Sciatic nerve (tissue), 2 donors: ENCODE data around the gene TEKT5. TPM values are rescaled to one million over a fixed set of nuclear protein-coding genes. Genes with fewer than 3 reads are reported as not detected.
A peak's percentile ranks its signal among the peaks of the same experiment; 100 is the strongest.
"Not testable (repeated sequence)": the region's sequence is repeated elsewhere in the genome, so short reads cannot be mapped to it uniquely, and the experiment has no call there.

Experiments used
- ATAC-seq: fragments of 200-7000 bp; cut with Tn5 transposase; one replicate; pipeline ENCODE4 v1.9.1; 2020; ENCODE audit warnings: mild to moderate bottlenecking, moderate library complexity
- DNase-seq: peaks from one replicate; pipeline ENCODE4 v3.0.0-alpha.2; 2020; ENCODE audit warnings: low spot score
- intact Hi-C: fragments of 100-400 bp; cut with DNase I; formaldehyde crosslinking; loops from one replicate; pipeline ENCODE4 v1.14.2; 2022
- total RNA-seq: library from RNA; stranded (reverse); fragmentation: NEBNext Ultra II Directional; extraction: Animal tissue kit (Norgen Biotek cat#: 25700); gene quantifications from one replicate; pipeline ENCODE4 v1.2.1, GENCODE V29; 2021
- donor health status: DM: no; HTN: no; CAD: no.
- donor health status: DM: no; HTN: no; CAD: no.

TEKT5 gene
- total RNA-seq, 1 donor from 2014 or later, result not detected

DNA sequence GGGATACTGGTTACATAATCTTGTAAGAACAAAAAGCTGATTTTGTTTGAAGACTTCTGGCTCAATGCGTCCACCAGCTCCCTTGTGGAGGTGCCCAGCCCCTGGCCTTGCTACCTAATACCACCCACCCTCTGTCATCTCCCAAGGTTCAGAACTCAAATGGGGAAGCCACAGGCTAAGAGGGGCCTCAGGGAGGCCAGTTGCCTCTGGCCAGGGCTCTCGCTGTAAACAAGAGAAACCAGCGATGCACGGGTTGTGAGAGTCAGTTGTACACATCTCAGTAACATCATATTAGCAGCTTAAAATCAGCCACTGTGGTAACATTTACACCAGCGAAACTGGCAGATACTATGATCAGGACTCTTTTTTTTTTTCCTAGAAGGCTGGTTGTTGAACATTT is 6.0 kb downstream of the TEKT5 start:
- no peak for DNase-seq
- intact Hi-C loops, result no loop called here
- ATAC-seq, result no peak

DNA sequence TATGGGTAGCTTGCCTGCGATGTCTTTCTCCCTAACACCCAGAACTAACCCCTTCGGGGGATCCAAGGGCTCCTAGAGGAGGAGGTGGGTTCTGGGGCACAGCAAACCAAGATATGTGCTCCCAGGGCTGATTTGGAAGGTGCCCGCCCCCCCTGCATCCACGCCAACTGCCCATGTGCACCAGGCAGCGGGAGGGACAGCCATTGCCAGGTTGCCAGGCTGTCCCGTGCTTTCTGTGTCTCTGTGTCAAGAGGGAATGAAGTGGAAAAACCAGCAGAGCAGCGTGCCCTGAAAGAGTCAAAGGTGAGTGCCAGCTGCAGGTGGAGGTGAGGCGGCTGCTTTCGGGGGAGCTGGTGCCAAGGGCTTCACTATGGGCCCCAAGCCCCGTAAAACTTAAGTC is 6.4 kb downstream of the TEKT5 start:
- ATAC-seq, result no peak

GRCh38 chr16:10685709-10686108 is 9.0 kb downstream of the TEKT5 start:
- intact Hi-C loops, result no loop called here
- DNase-seq (peak; percentile 47), ATAC-seq (no peak)

More for the DNA sequence above, 6.4 kb downstream of the TEKT5 start:
- no peak for DNase-seq
- intact Hi-C loops, result no loop called here

DNA sequence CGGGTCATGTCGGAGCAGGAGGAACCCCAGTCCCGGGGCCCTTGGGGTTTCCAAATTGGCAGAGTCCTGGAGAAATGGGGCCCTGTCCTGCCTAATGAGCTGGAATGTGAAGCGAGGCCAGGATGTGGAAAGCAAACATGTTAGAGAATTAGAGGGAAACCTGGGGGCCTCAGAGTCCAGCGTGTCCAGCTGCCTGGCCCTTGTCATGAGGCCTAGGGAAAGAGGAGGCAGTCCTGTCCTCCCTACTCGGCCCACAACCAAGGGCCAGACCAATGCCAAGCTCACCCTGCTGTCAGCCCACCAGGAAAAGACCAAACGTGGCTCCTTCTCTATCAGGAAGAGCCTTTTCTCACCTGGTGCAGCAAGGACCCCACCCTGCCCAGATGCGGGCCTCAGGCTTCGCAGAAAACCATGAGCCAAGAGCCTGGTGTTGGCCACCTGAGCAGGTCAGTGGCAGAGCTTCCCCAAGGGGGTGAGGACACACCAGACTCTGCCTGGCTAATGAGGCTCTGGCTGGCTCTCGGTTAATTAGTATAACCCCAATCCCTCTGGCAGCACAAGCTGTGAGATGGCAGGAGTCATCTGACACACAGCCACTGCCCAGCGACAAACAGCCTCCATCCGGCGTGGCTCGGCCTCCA is 10.1 kb downstream of the TEKT5 start:
- DNase-seq (peak; percentile 36), ATAC-seq (no peak)
- intact Hi-C loops, result no loop called here

- DNase-seq (peak; percentile 21), ATAC-seq (no peak)
- intact Hi-C loops, result no loop called here
These were observed 11.6 kb downstream of the TEKT5 start for GRCh38 chr16:10683170-10683569.

GRCh38 chr16:10682604-10683003 is 12.1 kb downstream of the TEKT5 start:
- no peak for DNase-seq
- ATAC-seq, result no peak
- intact Hi-C loops, result no loop called here

- intact Hi-C loops, result no loop called here
These were observed 13.1 kb downstream of the TEKT5 start for GRCh38 chr16:10681310-10682308.

DNA sequence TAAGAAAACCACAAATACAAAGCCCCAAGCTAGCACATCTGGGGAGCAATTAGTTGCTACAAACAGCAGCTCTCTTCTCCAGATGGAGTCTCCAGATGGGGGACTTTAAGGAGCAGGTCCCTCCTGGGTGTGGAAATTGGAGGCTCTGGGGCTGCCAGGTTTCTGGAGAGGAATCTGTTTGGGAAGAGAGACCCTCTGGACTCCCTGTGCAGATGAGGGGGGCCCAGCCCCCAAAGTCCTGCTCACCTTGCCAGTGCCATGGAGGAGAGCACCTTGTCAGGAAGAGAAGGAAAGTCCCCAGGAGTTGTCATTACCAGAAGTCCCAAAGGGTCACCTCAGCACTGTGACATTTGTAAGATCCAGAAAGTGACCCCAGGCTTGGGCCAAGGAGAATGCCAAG is 14.8 kb downstream of the TEKT5 start:
- intact Hi-C loops, result no loop called here
- no peak for ATAC-seq

More at GRCh38 chr16:10681310-10682308, 13.1 kb downstream of the TEKT5 start:
- DNase-seq, result no peak
- ATAC-seq, result no peak

GRCh38 chr16:10679441-10679840 is 15.3 kb downstream of the TEKT5 start:
- intact Hi-C loops, ATAC-seq, DNase-seq: not testable (repeated sequence)

More for the DNA sequence above, 14.8 kb downstream of the TEKT5 start:
- DNase-seq, result no peak

DNA sequence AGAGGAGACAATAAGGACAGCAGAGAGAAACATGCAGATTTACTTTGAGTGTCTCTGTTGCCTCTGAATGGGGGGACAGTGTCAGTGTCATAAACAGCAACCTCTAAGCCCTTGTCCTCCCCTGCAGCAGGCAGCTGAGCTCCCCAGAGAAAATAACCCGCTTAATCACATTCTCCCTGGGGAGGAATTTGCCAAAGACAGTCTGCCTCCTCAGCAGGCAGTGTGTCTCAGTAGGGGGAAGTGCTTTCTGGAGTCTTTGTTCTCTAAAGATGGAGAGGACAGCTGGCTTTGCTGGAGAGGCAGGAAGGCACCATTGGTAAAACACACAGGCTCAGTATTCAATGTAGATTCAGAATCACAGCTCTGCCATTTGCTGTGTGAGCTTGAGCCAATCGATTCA is 16.1 kb downstream of the TEKT5 start:
- intact Hi-C loops, result no loop called here
- DNase-seq (no peak), ATAC-seq (no peak)

DNA sequence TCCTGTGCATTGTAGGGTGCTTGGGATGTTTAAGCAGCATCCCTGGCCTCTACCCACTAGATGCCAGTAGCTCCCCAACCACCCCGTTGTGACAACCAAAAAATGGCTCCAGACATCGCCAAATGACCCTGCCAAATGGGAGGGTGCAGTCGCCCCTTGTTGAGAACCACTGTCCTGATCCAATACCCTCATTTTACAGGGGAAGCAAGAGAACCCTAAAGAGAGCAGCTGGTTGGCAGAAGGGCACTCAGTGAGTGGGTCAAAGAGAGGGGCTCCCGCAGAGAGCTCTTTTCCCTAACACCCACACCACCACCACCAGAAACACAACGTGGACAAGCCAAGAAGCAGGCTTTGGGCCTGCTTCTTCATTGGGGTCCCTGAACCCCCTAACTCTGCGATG is 18.4 kb downstream of the TEKT5 start:
- DNase-seq (no peak), ATAC-seq (no peak)
- intact Hi-C loops, result no loop called here

DNA sequence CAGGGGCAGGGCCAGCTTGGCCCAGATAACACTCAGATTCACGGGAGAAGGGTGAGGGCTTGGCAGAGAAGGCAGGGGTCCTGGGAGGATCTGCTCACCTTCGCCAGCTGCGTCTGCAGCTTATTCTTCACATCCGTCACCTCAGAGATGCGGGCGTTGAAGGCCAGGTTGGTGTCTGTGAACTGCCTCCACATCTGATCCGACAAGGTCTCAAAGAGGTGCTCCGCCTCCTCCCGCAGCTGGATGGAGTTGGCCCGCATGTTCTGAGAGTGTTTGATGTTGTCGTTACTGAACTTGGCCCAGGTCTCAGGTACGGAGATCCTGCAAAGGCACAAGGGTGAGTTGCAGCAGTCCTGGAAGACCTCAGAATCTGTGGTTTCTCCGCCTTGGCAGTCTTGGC is 18.9 kb downstream of the TEKT5 start:
- intact Hi-C loops, result no loop called here
- ATAC-seq, result no peak
- DNase-seq, result no peak

DNA sequence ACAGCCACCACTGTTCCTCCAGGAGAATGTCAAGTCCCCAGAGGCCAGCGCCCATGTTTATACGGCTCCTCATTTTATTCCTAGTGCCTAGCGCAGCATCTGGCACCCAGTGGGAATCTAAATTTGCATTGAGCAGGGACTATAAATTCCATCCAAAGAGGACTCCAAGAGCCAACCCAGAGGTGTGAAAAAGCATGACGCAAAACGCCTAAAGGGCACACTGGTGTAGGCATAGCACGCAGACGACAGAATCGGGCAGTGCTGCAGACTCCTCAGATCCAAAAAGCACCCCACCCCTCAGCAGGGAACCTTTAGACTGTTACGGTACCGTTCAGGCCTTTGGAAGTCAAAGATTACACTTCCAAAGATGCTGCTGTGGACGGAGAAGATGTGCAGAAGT is 19.5 kb downstream of the TEKT5 start:
- no peak for ATAC-seq
- intact Hi-C loops, result no loop called here
- DNase-seq, result no peak

DNA sequence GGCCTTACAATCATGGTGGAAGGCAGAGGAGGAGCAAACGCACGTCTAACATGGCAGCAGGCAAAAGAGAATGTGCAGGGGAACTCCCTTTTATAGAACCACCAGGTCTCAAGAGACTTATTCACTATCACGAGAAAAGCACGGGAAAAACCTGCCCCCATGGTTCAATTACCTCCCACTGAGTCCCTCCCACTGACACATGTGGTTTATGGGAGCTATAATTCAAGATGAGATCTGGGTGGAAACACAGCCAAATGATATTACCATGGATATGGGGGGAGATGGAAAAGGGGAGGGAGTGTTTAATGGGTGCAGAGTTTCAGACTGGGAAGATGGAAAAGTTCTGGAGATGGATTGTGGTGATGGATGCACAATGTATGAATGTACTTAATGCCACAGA is 23.0 kb downstream of the TEKT5 start:
- DNase-seq, result no peak
- ATAC-seq, result no peak
- intact Hi-C loops, result no loop called here

- DNase-seq, result no peak
- ATAC-seq, result no peak
These were observed 24.9 kb downstream of the TEKT5 start for GRCh38 chr16:10669791-10670190.

DNA sequence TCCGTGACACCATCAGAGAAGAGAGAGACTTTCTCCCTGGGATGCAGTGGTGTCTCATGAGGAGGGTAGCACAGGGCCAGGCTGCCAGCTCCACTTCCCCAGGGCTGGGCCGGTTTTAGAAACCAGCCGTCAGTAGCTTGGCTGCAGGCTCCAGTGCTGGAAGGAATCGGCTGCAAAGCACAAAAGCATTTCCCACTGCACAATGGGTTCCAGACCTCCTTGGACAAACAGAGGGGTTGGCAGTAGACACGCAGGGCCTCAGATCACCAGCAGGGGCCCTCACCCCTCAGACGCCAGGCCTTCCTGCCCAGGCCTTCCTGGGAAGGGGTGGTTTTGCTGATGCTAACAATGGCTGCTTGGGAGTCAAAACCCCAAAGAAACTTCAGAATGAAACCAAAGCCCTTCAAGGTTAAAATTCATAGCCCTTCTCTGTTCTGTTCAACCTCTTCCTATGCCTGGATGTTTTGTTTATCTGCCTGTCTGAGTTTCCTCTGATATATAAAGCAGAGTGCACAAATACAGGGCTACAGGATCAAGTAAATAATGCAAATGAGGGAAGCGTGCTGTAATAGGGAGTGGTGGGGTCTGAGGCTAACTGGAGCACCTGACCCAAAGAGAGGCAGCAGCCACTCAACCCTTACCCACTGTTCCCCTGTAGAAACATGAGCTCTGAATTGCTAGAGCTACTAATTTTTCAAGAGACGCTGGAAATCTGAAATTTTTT is 26.2 kb downstream of the TEKT5 start:
- ATAC-seq, result no peak
- intact Hi-C loops, result no loop called here
- no peak for DNase-seq

More at GRCh38 chr16:10669791-10670190, 24.9 kb downstream of the TEKT5 start:
- intact Hi-C loops, result no loop called here

- DNase-seq (no peak), ATAC-seq (no peak)
- intact Hi-C loops, result no loop called here
These were observed 27.5 kb downstream of the TEKT5 start for GRCh38 chr16:10667239-10667638.

- DNase-seq (no peak), ATAC-seq (no peak)
- intact Hi-C loops, result no loop called here
These were observed 28.4 kb downstream of the TEKT5 start for GRCh38 chr16:10666291-10666690.

- no peak for ATAC-seq
- DNase-seq, result no peak
- intact Hi-C loops, result no loop called here
These were observed 29.6 kb downstream of the TEKT5 start for GRCh38 chr16:10665166-10665565.

GRCh38 chr16:10664720-10665126 is 30.0 kb downstream of the TEKT5 start:
- intact Hi-C loops, result no loop called here
- DNase-seq, result no peak

More at GRCh38 chr16:10664720-10665126, 30.0 kb downstream of the TEKT5 start:
- ATAC-seq, result no peak
